ENCODE measurements around the gene PRKACB.
"Not testable (repeated sequence)": the region's sequence is repeated elsewhere in the genome, so short reads cannot be mapped to it uniquely, and the experiment has no call there.

PRKACB gene

GRCh38 chr1:84143796-84144565 lies at the start of gene PRKACB:
TSS of gene PRKACB (plus strand) at chr1:84144271. CDS start at chr1:84144362, 91 bp downstream.
- DNase-seq (ENCODE audit: low read depth) = no peak

GRCh38 chr1:84095308-84095707 lies 48.8 kb upstream of the PRKACB start:
- DNase-seq (ENCODE audit: low read depth) = no peak

- DNase-seq (ENCODE audit: low read depth) = no peak
These were observed 47.9 kb upstream of the PRKACB start for GRCh38 chr1:84096176-84096575.

- no peak for DNase-seq (ENCODE audit: low read depth)
These were observed 42.9 kb upstream of the PRKACB start for GRCh38 chr1:84101204-84101603.

GRCh38 chr1:84103197-84103992 lies 40.7 kb upstream of the PRKACB start:
- DNase-seq (ENCODE audit: low read depth) = no peak

GRCh38 chr1:84107538-84107937 lies 36.5 kb upstream of the PRKACB start:
- not testable (repeated sequence) for DNase-seq (ENCODE audit: low read depth)

GRCh38 chr1:84107955-84108354 lies 36.1 kb upstream of the PRKACB start:
- no peak for DNase-seq (ENCODE audit: low read depth)

- no peak for DNase-seq (ENCODE audit: low read depth)
These were observed 35.0 kb upstream of the PRKACB start for GRCh38 chr1:84108900-84109578.

GRCh38 chr1:84110629-84111028 lies 33.4 kb upstream of the PRKACB start:
- DNase-seq (ENCODE audit: low read depth) = no peak

GRCh38 chr1:84116558-84116957 lies 27.5 kb upstream of the PRKACB start:
- DNase-seq (ENCODE audit: low read depth) = no peak

- DNase-seq (ENCODE audit: low read depth) = no peak
These were observed 26.2 kb upstream of the PRKACB start for GRCh38 chr1:84117868-84118267.

- DNase-seq (ENCODE audit: low read depth) = no peak
These were observed 22.7 kb upstream of the PRKACB start for GRCh38 chr1:84121360-84121759.

GRCh38 chr1:84122780-84123382 lies 21.2 kb upstream of the PRKACB start:
- no peak for DNase-seq (ENCODE audit: low read depth)

GRCh38 chr1:84133479-84133878 lies 10.6 kb upstream of the PRKACB start:
- DNase-seq (ENCODE audit: low read depth) = no peak

- DNase-seq (ENCODE audit: low read depth) = no peak
These were observed 8.7 kb upstream of the PRKACB start for GRCh38 chr1:84135341-84135740.

- DNase-seq (ENCODE audit: low read depth) = no peak
These were observed 2.7 kb upstream of the PRKACB start for GRCh38 chr1:84141182-84142003.

GRCh38 chr1:84145068-84145467 lies 997 bp downstream of the PRKACB start:
- no peak for DNase-seq (ENCODE audit: low read depth)

GRCh38 chr1:84146411-84147032 lies 2.5 kb downstream of the PRKACB start:
- DNase-seq (ENCODE audit: low read depth) = no peak

GRCh38 chr1:84148758-84149157 lies 4.7 kb downstream of the PRKACB start:
- DNase-seq (ENCODE audit: low read depth) = no peak

GRCh38 chr1:84152649-84153056 lies 8.6 kb downstream of the PRKACB start:
- DNase-seq (ENCODE audit: low read depth) = no peak

GRCh38 chr1:84155517-84155916 lies 11.4 kb downstream of the PRKACB start:
- no peak for DNase-seq (ENCODE audit: low read depth)

All from T-helper 22 cell (primary cell).